Mesenchymal stem cell (in vitro differentiated cells and primary cell): Measurements from ENCODE around the gene ZNF444.

ENCODE experiments used
- DNase-seq: peaks from one replicate; pipeline ENCODE4 v3.0.0-alpha.2; 2013
- H2AFZ ChIP-seq: one replicate; pipeline ENCODE4 v1.6.1; 2013; ENCODE audit warnings: low read depth, mild to moderate bottlenecking, control low read depth, inconsistent platforms, low read length, moderate library complexity
- H2AK5ac ChIP-seq: 2 replicates; pipeline ENCODE4 v1.6.1; 2013; ENCODE audit warnings: low read length, moderate library complexity, mild to moderate bottlenecking, inconsistent platforms; ENCODE audit not compliant: severe bottlenecking
- H2BK120ac ChIP-seq: one replicate; pipeline ENCODE4 v1.6.1; 2013; ENCODE audit warnings: low read depth, mild to moderate bottlenecking, inconsistent platforms, low read length, moderate library complexity
- H2BK12ac ChIP-seq, 2 experiments: one replicate each; pipeline ENCODE4 v1.6.1; 2013; ENCODE audit warnings: inconsistent platforms in 2 of 2, low read length in 2 of 2, mild to moderate bottlenecking in 2 of 2, moderate library complexity in 2 of 2, control low read depth in 1 of 2
- H2BK15ac ChIP-seq: one replicate; pipeline ENCODE4 v1.6.1; 2013; ENCODE audit warnings: mild to moderate bottlenecking, low read depth, inconsistent platforms; ENCODE audit not compliant: poor library complexity, severe bottlenecking
- H2BK5ac ChIP-seq: 2 replicates; pipeline ENCODE4 v1.6.1; 2013; ENCODE audit warnings: low read depth, mild to moderate bottlenecking, low read length, control low read depth, inconsistent platforms; ENCODE audit not compliant: poor library complexity, severe bottlenecking
- H3K14ac ChIP-seq, 2 experiments: one replicate each; pipeline ENCODE4 v1.6.1; 2013; ENCODE audit warnings: inconsistent platforms in 2 of 2, low read length in 2 of 2, control low read depth in 1 of 2, mild to moderate bottlenecking in 1 of 2, moderate library complexity in 1 of 2
- H3K18ac ChIP-seq, 2 experiments: one replicate each; pipeline ENCODE4 v1.6.1; 2013; ENCODE audit warnings: inconsistent platforms in 2 of 2, low read length in 2 of 2, control low read depth in 1 of 2, low read depth in 1 of 2, mild to moderate bottlenecking in 1 of 2
- H3K23ac ChIP-seq, 2 experiments: one replicate each; pipeline ENCODE4 v1.6.1; 2013; ENCODE audit warnings: inconsistent platforms in 2 of 2, low read length in 2 of 2, mild to moderate bottlenecking in 2 of 2, moderate library complexity in 2 of 2, control low read depth in 1 of 2
- H3K27ac ChIP-seq: 2 replicates; pipeline ENCODE4 v1.5.1; 2013; ENCODE audit warnings: mild to moderate bottlenecking, moderate library complexity, low read length, control low read depth, inconsistent platforms; ENCODE audit not compliant: poor library complexity, severe bottlenecking
- H3K27me3 ChIP-seq, 2 experiments: 2 replicates each; pipeline versions ENCODE4 v1.6.1 to v1.7.0; 2013; ENCODE audit warnings: low read length in 2 of 2, mild to moderate bottlenecking in 2 of 2, moderate library complexity in 2 of 2, control low read depth in 1 of 2, inconsistent platforms in 1 of 2; ENCODE audit not compliant: control insufficient read depth in 1 of 2, insufficient read depth in 1 of 2
- H3K36me3 ChIP-seq, 2 experiments: 2 replicates each; pipeline versions ENCODE4 v1.6.1 to v1.7.0; 2013; ENCODE audit warnings: low read length in 2 of 2, control low read depth in 1 of 2, inconsistent platforms in 1 of 2, low read depth in 1 of 2, mild to moderate bottlenecking in 1 of 2; ENCODE audit not compliant: insufficient read depth in 2 of 2, control insufficient read depth in 1 of 2
- H3K4ac ChIP-seq, 2 experiments: one replicate each; pipeline ENCODE4 v1.6.1; 2013; ENCODE audit warnings: inconsistent platforms in 2 of 2, low read length in 2 of 2, mild to moderate bottlenecking in 2 of 2, moderate library complexity in 2 of 2, control low read depth in 1 of 2, low read depth in 1 of 2
- H3K4me1 ChIP-seq: 2 replicates; pipeline ENCODE4 v1.6.1; 2013; ENCODE audit warnings: low read depth, low read length, control low read depth; ENCODE audit not compliant: control insufficient read depth, insufficient read depth
- H3K4me2 ChIP-seq: 2 replicates; pipeline ENCODE4 v1.6.1; 2013; ENCODE audit warnings: low read length, mild to moderate bottlenecking, inconsistent platforms; ENCODE audit not compliant: poor library complexity, severe bottlenecking
- H3K4me3 ChIP-seq, 2 experiments: 2 replicates each; pipeline versions ENCODE4 v1.5.1 to v1.7.0; 2013; ENCODE audit warnings: low read length in 2 of 2, mild to moderate bottlenecking in 2 of 2, control low read depth in 1 of 2, low read depth in 1 of 2; ENCODE audit not compliant: insufficient read depth in 1 of 2
- H3K79me1 ChIP-seq: replicated peaks from 2 replicates; pipeline ENCODE4 v1.6.1; 2013; ENCODE audit warnings: mild to moderate bottlenecking, control low read depth, low read length, inconsistent platforms; ENCODE audit not compliant: poor library complexity, severe bottlenecking
- H3K9ac ChIP-seq: 2 replicates; pipeline ENCODE4 v1.7.0; 2013; ENCODE audit warnings: mild to moderate bottlenecking, low read length, moderate library complexity
- H3K9me3 ChIP-seq: 2 replicates; pipeline ENCODE4 v1.7.0; 2013; ENCODE audit warnings: mild to moderate bottlenecking, low read length; ENCODE audit not compliant: control insufficient read depth
- H4K8ac ChIP-seq: one replicate; pipeline ENCODE4 v1.6.1; 2013; ENCODE audit warnings: inconsistent platforms, mild to moderate bottlenecking, low read length, moderate library complexity
- H4K91ac ChIP-seq: one replicate; pipeline ENCODE4 v1.6.1; 2013; ENCODE audit warnings: mild to moderate bottlenecking, low read length, inconsistent platforms
- WGBS: methylation state at CpG from one replicate; pipeline ENCODE4 v1.1.7; 2013; ENCODE audit warnings: mixed read lengths; 5-methylcytosine and 5-hydroxymethylcytosine counted together

Gene ZNF444

GRCh38 chr19:56144831-56145230 is 3.7 kb downstream of the ZNF444 start:
- Histone ChIP-seq H3K4me2 (no peak overlapping the region), H3K27ac (no peak overlapping the region), H2BK120ac (no peak overlapping the region), H3K18ac (no peak overlapping the region), H2AK5ac (no peak overlapping the region), H3K79me1 (peaks cover 44% of the 10 kb centered on the region), H3K9ac (no peak overlapping the region), H3K9me3 (no peaks in the 10 kb centered on the region), H3K27me3 (no peaks in the 10 kb centered on the region), H3K36me3 (peaks cover 21 to 55% of the 10 kb centered on the region in 2 experiments), H2BK5ac (no peak overlapping the region), H2BK15ac (no peak overlapping the region), H2AFZ (no peak overlapping the region), H3K23ac (no peak overlapping the region), H3K4me3 (no peak overlapping the region), H4K91ac (no peak overlapping the region), H3K4ac (no peak overlapping the region), H2BK12ac (no peak overlapping the region), H4K8ac (no peak overlapping the region), H3K14ac (no peak overlapping the region), H3K4me1 (peaks cover 14% of the 10 kb centered on the region)
- WGBS: 90% methylated on average over 11 of the region's 12 CpGs
- DNase-seq: no peak

GRCh38 chr19:56145698-56146097 is 4.6 kb downstream of the ZNF444 start:
- peaks cover 10% of the 10 kb centered on the region for H3K4me1 ChIP-seq
- H4K91ac ChIP-seq: no peak overlapping the region
- DNase-seq: no peak
- no peak overlapping the region for H3K9ac ChIP-seq
- peaks cover 47% of the 10 kb centered on the region for H3K79me1 ChIP-seq
- H3K4ac ChIP-seq: no peak overlapping the region
- WGBS: 96% methylated on average over 10 of the region's 10 CpGs
- no peaks in the 10 kb centered on the region for H3K27me3 ChIP-seq
- H2AK5ac ChIP-seq: no peak overlapping the region
- H3K4me3 ChIP-seq: no peak overlapping the region
- H3K14ac ChIP-seq: no peak overlapping the region
- no peak overlapping the region for H2BK15ac ChIP-seq
- H2BK5ac ChIP-seq: no peak overlapping the region
- no peak overlapping the region for H3K4me2 ChIP-seq
- no peak overlapping the region for H3K18ac ChIP-seq
- no peaks in the 10 kb centered on the region for H3K9me3 ChIP-seq
- no peak overlapping the region for H2BK12ac ChIP-seq
- no peak overlapping the region for H3K23ac ChIP-seq
- H3K27ac ChIP-seq: no peak overlapping the region
- peaks cover 23 to 61% of the 10 kb centered on the region in 2 experiments for H3K36me3 ChIP-seq
- no peak overlapping the region for H2AFZ ChIP-seq
- H2BK120ac ChIP-seq: no peak overlapping the region
- no peak overlapping the region for H4K8ac ChIP-seq

GRCh38 chr19:56146904-56147303 is 5.8 kb downstream of the ZNF444 start:
- Histone ChIP-seq H2BK5ac (no peak overlapping the region), H4K8ac (no peak overlapping the region), H3K9me3 (no peaks in the 10 kb centered on the region), H2BK120ac (no peak overlapping the region), H2BK15ac (no peak overlapping the region), H3K4me3 (no peak overlapping the region), H3K18ac (no peak overlapping the region), H2AFZ (no peak overlapping the region), H3K79me1 (peaks cover 47% of the 10 kb centered on the region), H3K27ac (no peak overlapping the region), H3K36me3 (peaks cover 23 to 61% of the 10 kb centered on the region in 2 experiments), H3K4me2 (no peak overlapping the region), H3K14ac (no peak overlapping the region), H4K91ac (no peak overlapping the region), H3K4ac (no peak overlapping the region), H3K27me3 (no peaks in the 10 kb centered on the region), H3K23ac (no peak overlapping the region), H2AK5ac (no peak overlapping the region), H3K9ac (no peak overlapping the region), H2BK12ac (no peak overlapping the region), H3K4me1 (peaks cover 10% of the 10 kb centered on the region)
- 97% methylated on average over 30 of the region's 31 CpGs for WGBS
- no peak for DNase-seq

- Histone ChIP-seq H3K9me3 (no peaks in the 10 kb centered on the region), H3K36me3 (peaks cover 23 to 61% of the 10 kb centered on the region in 2 experiments), H2AK5ac (no peak overlapping the region), H3K4ac (no peak overlapping the region), H3K9ac (no peak overlapping the region), H3K18ac (no peak overlapping the region), H3K23ac (no peak overlapping the region), H2AFZ (no peak overlapping the region), H3K27me3 (no peaks in the 10 kb centered on the region), H2BK12ac (no peak overlapping the region), H2BK120ac (no peak overlapping the region), H4K8ac (no peak overlapping the region), H3K14ac (no peak overlapping the region), H2BK15ac (no peak overlapping the region), H3K27ac (no peak overlapping the region), H3K79me1 (peaks cover 45% of the 10 kb centered on the region), H3K4me3 (no peak overlapping the region), H3K4me1 (peaks cover 8% of the 10 kb centered on the region), H2BK5ac (no peak overlapping the region), H4K91ac (no peak overlapping the region), H3K4me2 (no peak overlapping the region)
- WGBS: 99% methylated on average over 22 of the region's 22 CpGs
- DNase-seq: no peak
Measured at GRCh38 chr19:56147307-56147706, 6.2 kb downstream of the ZNF444 start.
